ENCODE results near the gene ENTPD8. TPM values are rescaled to one million over a fixed set of nuclear protein-coding genes. Genes with fewer than 3 reads are reported as not detected.

Gene ENTPD8
- total and polyA plus RNA-seq, 10 of the 15 experiments (the other 5 are each of a cell fraction or from before 2014, with no cell fraction given), result not detected

- intact Hi-C loops (cut with micrococcal nuclease; ENCODE audit: unreplicated experiment) (loop anchor here (10.0 kb wide), 1 partner anchor 64 kb away; no protein-coding TSS in a partner anchor), in situ Hi-C loops (cut with MboI) (no loop called here)
- BruUV-seq (replicated peaks), result no TSS peak
- Histone ChIP-seq H3K9me3 (replicated peaks; ENCODE audit: control insufficient read depth, insufficient read depth, low read length) (no peaks in the 10 kb centered on the region), H3K9ac (ENCODE audit: control insufficient read depth, insufficient read depth, low read length) (no peak overlapping the region), H3K4me1 (ENCODE audit: control insufficient read depth, insufficient read depth, low read length) (peaks cover 26% of the 10 kb centered on the region), H3K4me2 (ENCODE audit: control insufficient read depth, insufficient read depth) (no peak overlapping the region), H3K79me2 (ENCODE audit: control insufficient read depth, insufficient read depth, low read length) (peaks cover 9% of the 10 kb centered on the region), H2AFZ (ENCODE audit: control insufficient read depth, low read depth, low read length) (no peak overlapping the region), H3K4me3 (no peak overlapping the region), H3K27ac (ENCODE audit: control insufficient read depth, insufficient read depth) (no peak overlapping the region), H3K36me3 (ENCODE audit: control insufficient read depth in 2 of 2, insufficient read depth in 2 of 2, low read length in 1 of 2) (no peaks in the 10 kb centered on the region), H4K20me1 (ENCODE audit: control insufficient read depth, insufficient read depth) (no peaks in the 10 kb centered on the region), H3K27me3 (replicated peaks in 1 of 2; ENCODE audit: control insufficient read depth in 2 of 2, insufficient read depth in 2 of 2, low read length in 1 of 2) (no peaks in the 10 kb centered on the region)
- FAIRE-seq (no peak), DNase-seq (ENCODE audit: low read depth, low spot score) (no peak), ATAC-seq (no peak)
- TF ChIP-seq TCF3 (IDR thresholded peaks at IDR 0.05; ENCODE audit: borderline replicate concordance, insufficient read depth, low read depth, low read length) (no peak), SUPT20H (IDR thresholded peaks at IDR 0.05; ENCODE audit: borderline replicate concordance, control insufficient read depth, low read depth, low read length) (no peak), NR2C2 (IDR thresholded peaks at IDR 0.05; ENCODE audit: borderline replicate concordance, control insufficient read depth, insufficient read length, low read depth) (no peak), EED (IDR thresholded peaks at IDR 0.05; ENCODE audit: low read depth) (no peak), SREBF1 (IDR thresholded peaks at IDR 0.05; ENCODE audit: low read length) (no peak), IKZF1 (conservative IDR thresholded peaks at IDR 0.05) (no peak), TBL1XR1 (IDR thresholded peaks at IDR 0.05; ENCODE audit: low read depth, low read length) (no peak), RAD21 (IDR thresholded peaks at IDR 0.05; ENCODE audit: insufficient read depth, low read depth, low read length) (no peak), HDAC6 (IDR thresholded peaks at IDR 0.05; ENCODE audit: unreplicated experiment) (no peak), POLR2AphosphoS2 (IDR thresholded peaks at IDR 0.05; ENCODE audit: low read depth, low read length) (no peak), EZH2 (IDR thresholded peaks at IDR 0.05; ENCODE audit: borderline replicate concordance, control insufficient read depth, low read depth, low read length) (no peak), ETV6 (conservative IDR thresholded peaks at IDR 0.05 in 1 of 2, IDR thresholded peaks at IDR 0.05 in 1 of 2; ENCODE audit: borderline replicate concordance in 1 of 2, low read depth in 1 of 2) (no peak)
- TF ChIP-seq, protein P1, sequence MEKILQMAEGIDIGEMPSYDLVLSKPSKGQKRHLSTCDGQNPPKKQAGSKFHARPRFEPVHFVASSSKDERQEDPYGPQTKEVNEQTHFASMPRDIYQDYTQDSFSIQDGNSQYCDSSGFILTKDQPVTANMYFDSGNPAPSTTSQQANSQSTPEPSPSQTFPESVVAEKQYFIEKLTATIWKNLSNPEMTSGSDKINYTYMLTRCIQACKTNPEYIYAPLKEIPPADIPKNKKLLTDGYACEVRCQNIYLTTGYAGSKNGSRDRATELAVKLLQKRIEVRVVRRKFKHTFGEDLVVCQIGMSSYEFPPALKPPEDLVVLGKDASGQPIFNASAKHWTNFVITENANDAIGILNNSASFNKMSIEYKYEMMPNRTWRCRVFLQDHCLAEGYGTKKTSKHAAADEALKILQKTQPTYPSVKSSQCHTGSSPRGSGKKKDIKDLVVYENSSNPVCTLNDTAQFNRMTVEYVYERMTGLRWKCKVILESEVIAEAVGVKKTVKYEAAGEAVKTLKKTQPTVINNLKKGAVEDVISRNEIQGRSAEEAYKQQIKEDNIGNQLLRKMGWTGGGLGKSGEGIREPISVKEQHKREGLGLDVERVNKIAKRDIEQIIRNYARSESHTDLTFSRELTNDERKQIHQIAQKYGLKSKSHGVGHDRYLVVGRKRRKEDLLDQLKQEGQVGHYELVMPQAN (conservative IDR thresholded peaks at IDR 0.05), result no peak
- TF ChIP-seq, protein P2, sequence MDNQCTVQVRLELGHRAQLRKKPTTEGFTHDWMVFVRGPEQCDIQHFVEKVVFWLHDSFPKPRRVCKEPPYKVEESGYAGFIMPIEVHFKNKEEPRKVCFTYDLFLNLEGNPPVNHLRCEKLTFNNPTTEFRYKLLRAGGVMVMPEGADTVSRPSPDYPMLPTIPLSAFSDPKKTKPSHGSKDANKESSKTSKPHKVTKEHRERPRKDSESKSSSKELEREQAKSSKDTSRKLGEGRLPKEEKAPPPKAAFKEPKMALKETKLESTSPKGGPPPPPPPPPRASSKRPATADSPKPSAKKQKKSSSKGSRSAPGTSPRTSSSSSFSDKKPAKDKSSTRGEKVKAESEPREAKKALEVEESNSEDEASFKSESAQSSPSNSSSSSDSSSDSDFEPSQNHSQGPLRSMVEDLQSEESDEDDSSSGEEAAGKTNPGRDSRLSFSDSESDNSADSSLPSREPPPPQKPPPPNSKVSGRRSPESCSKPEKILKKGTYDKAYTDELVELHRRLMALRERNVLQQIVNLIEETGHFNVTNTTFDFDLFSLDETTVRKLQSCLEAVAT (IDR thresholded peaks at IDR 0.05), result no peak
- POLR2A ChIA-PET, result no interaction called here
- CTCF ChIA-PET, result no interaction called here
- 87% methylated on average over 30 of the region's 31 CpGs for WGBS (ENCODE audit: insufficient coverage, insufficient replicate concordance, low lambda C conversion rate, missing lambda C conversion rate)
- SMC1A ChIA-PET (ENCODE audit: uncharacterized antibody, unreplicated experiment), result no interaction called here
- RAD21 ChIA-PET (ENCODE audit: unreplicated experiment), result no interaction called here
Observed at GRCh38 chr9:137460363-137461315, 19.5 kb upstream of the ENTPD8 start.
